Measurements from ENCODE around the gene FSCN2. TPM values are rescaled to one million over a fixed set of nuclear protein-coding genes. Genes with fewer than 3 reads are reported as not detected.

Gene FSCN2
- total RNA-seq, 2 experiments from 2014 or later, result not detected

- CTCF ChIA-PET, result interaction anchor here (1.0 to 1.1 kb wide), 2 partner anchors 32 to 46 kb away, joined by 4 to 7 read pairs; no protein-coding TSS in a partner anchor
- Mint-ChIP-seq H3K4me1 (ENCODE audit: low read depth) (peaks cover 38% of the 10 kb centered on the region), H3K4me3 (peak overlapping the region; percentile 83), H3K36me3 (ENCODE audit: low read depth) (peaks cover 11% of the 10 kb centered on the region), H3K27ac (peak overlapping the region; percentile 50), H3K27me3 (ENCODE audit: low read depth) (no peaks in the 10 kb centered on the region), H3K9me3 (no peaks in the 10 kb centered on the region)
- intact Hi-C loops (cut with micrococcal nuclease), result loop anchor here (2.0 to 5.0 kb wide), 4 partner anchors 49 to 255 kb away; partner anchors contain the start of genes CCDC137, MRPL12 and OXLD1
- DNase-seq, result no peak
Measured at GRCh38 chr17:81551458-81552243, 23.5 kb downstream of the FSCN2 start.

- H3K4me3 Mint-ChIP-seq, result peak within 1 kb of the TSS; percentile 83
- H3K27ac Mint-ChIP-seq, result peak within 1 kb of the TSS; percentile 82
Measured at GRCh38 chr17:81552244-81553017, 24.3 kb downstream of the FSCN2 start, which contains the start of gene FAAP100. FAAP100 (minus strand) TSS chr17:81552353; CDS start chr17:81552330, 23 bp downstream.

GRCh38 chr17:81553018-81553615 is 24.9 kb downstream of the FSCN2 start:
- H3K4me1 Mint-ChIP-seq (ENCODE audit: low read depth), result peaks cover 38% of the 10 kb centered on the region
- DNase-seq, result peak; percentile 84
- intact Hi-C loops (cut with micrococcal nuclease), result loop anchor here (1.0 to 5.0 kb wide), 7 partner anchors 41 to 330 kb away; partner anchors contain the start of genes ACTG1, CCDC137, MRPL12 and OXLD1
- H3K27ac Mint-ChIP-seq, result peak overlapping the region; percentile 82
- CTCF ChIA-PET, result interaction anchor here (0.7 to 1.0 kb wide), 2 partner anchors 9 to 34 kb away, joined by 3 to 7 read pairs; no protein-coding TSS in a partner anchor
- H3K27me3 Mint-ChIP-seq (ENCODE audit: low read depth), result no peaks in the 10 kb centered on the region
- peak overlapping the region; percentile 83 for H3K4me3 Mint-ChIP-seq
- H3K36me3 Mint-ChIP-seq (ENCODE audit: low read depth), result peaks cover 12% of the 10 kb centered on the region
- H3K9me3 Mint-ChIP-seq, result no peaks in the 10 kb centered on the region

More at GRCh38 chr17:81552244-81553017, 24.3 kb downstream of the FSCN2 start, which contains the start of gene FAAP100:
- Mint-ChIP-seq H3K4me1 (ENCODE audit: low read depth) (peaks cover 38% of the 10 kb centered on the region), H3K9me3 (no peaks in the 10 kb centered on the region), H3K27me3 (ENCODE audit: low read depth) (no peaks in the 10 kb centered on the region), H3K36me3 (ENCODE audit: low read depth) (peaks cover 14% of the 10 kb centered on the region)
- CTCF ChIA-PET, result interaction anchor here (0.7 to 1.1 kb wide), 3 partner anchors 8 to 45 kb away, joined by 3 to 7 read pairs (median 4); no protein-coding TSS in a partner anchor
- DNase-seq, result peak; percentile 78
- intact Hi-C loops (cut with micrococcal nuclease), result loop anchor here (1.0 to 5.0 kb wide), 7 partner anchors 40 to 329 kb away; partner anchors contain the start of genes ACTG1, CCDC137, MRPL12 and OXLD1

GRCh38 chr17:81553616-81554181 is 25.5 kb downstream of the FSCN2 start:
- Mint-ChIP-seq H3K4me3 (peak overlapping the region; percentile 83), H3K9me3 (no peaks in the 10 kb centered on the region), H3K27ac (peak overlapping the region; percentile 82), H3K27me3 (ENCODE audit: low read depth) (no peaks in the 10 kb centered on the region), H3K36me3 (ENCODE audit: low read depth) (peaks cover 15% of the 10 kb centered on the region), H3K4me1 (ENCODE audit: low read depth) (peaks cover 38% of the 10 kb centered on the region)
- CTCF ChIA-PET, result interaction anchor here (0.6 kb wide), 1 partner anchor 75 kb away, joined by 4 read pairs; no protein-coding TSS in a partner anchor
- no peak for DNase-seq
- intact Hi-C loops (cut with micrococcal nuclease), result loop anchor here (1.0 to 5.0 kb wide), 7 partner anchors 41 to 330 kb away; partner anchors contain the start of genes ACTG1, CCDC137, MRPL12 and OXLD1

- Mint-ChIP-seq H3K27me3 (ENCODE audit: low read depth) (no peaks in the 10 kb centered on the region), H3K4me3 (no peak overlapping the region), H3K9me3 (no peaks in the 10 kb centered on the region), H3K36me3 (ENCODE audit: low read depth) (peaks cover 12% of the 10 kb centered on the region), H3K27ac (no peak overlapping the region), H3K4me1 (ENCODE audit: low read depth) (peaks cover 22% of the 10 kb centered on the region)
- DNase-seq, result no peak
- intact Hi-C loops (cut with micrococcal nuclease), result no loop called here
- CTCF ChIA-PET, result interaction anchor here (1.7 kb wide), 1 partner anchor 45 kb away, joined by 4 read pairs; no protein-coding TSS in a partner anchor
Measured at GRCh38 chr17:81556175-81556691, 28.1 kb downstream of the FSCN2 start.

GRCh38 chr17:81556863-81557262 is 28.7 kb downstream of the FSCN2 start:
- peaks cover 12% of the 10 kb centered on the region for H3K36me3 Mint-ChIP-seq (ENCODE audit: low read depth)
- DNase-seq, result no peak
- intact Hi-C loops (cut with micrococcal nuclease), result no loop called here
- H3K4me3 Mint-ChIP-seq, result no peak overlapping the region
- no peaks in the 10 kb centered on the region for H3K9me3 Mint-ChIP-seq
- no peak overlapping the region for H3K27ac Mint-ChIP-seq
- CTCF ChIA-PET, result interaction anchor here (1.7 kb wide), 1 partner anchor 44 kb away, joined by 4 read pairs; no protein-coding TSS in a partner anchor
- H3K27me3 Mint-ChIP-seq (ENCODE audit: low read depth), result no peaks in the 10 kb centered on the region
- H3K4me1 Mint-ChIP-seq (ENCODE audit: low read depth), result peaks cover 19% of the 10 kb centered on the region

- DNase-seq, result no peak
- H3K9me3 Mint-ChIP-seq, result no peaks in the 10 kb centered on the region
- H3K27ac Mint-ChIP-seq, result no peak overlapping the region
- intact Hi-C loops (cut with micrococcal nuclease), result no loop called here
- peaks cover 19% of the 10 kb centered on the region for H3K4me1 Mint-ChIP-seq (ENCODE audit: low read depth)
- H3K36me3 Mint-ChIP-seq (ENCODE audit: low read depth), result peaks cover 15% of the 10 kb centered on the region
- no peaks in the 10 kb centered on the region for H3K27me3 Mint-ChIP-seq (ENCODE audit: low read depth)
- CTCF ChIA-PET, result interaction anchor here (1.7 kb wide), 1 partner anchor 43 kb away, joined by 4 read pairs; no protein-coding TSS in a partner anchor
- no peak overlapping the region for H3K4me3 Mint-ChIP-seq
Measured at GRCh38 chr17:81557276-81558114, 29.3 kb downstream of the FSCN2 start.

GRCh38 chr17:81558115-81558468 is 29.9 kb downstream of the FSCN2 start:
- CTCF ChIA-PET, result no interaction called here
- no peak for DNase-seq
- intact Hi-C loops (cut with micrococcal nuclease), result no loop called here
- H3K27ac Mint-ChIP-seq, result no peak overlapping the region
- peaks cover 19% of the 10 kb centered on the region for H3K4me1 Mint-ChIP-seq (ENCODE audit: low read depth)
- no peak overlapping the region for H3K4me3 Mint-ChIP-seq
- H3K27me3 Mint-ChIP-seq (ENCODE audit: low read depth), result no peaks in the 10 kb centered on the region
- peaks cover 18% of the 10 kb centered on the region for H3K36me3 Mint-ChIP-seq (ENCODE audit: low read depth)
- no peaks in the 10 kb centered on the region for H3K9me3 Mint-ChIP-seq

- no peaks in the 10 kb centered on the region for H3K9me3 Mint-ChIP-seq
- no peak overlapping the region for H3K27ac Mint-ChIP-seq
- peaks cover 8% of the 10 kb centered on the region for H3K4me1 Mint-ChIP-seq (ENCODE audit: low read depth)
- intact Hi-C loops (cut with micrococcal nuclease), result no loop called here
- H3K27me3 Mint-ChIP-seq (ENCODE audit: low read depth), result no peaks in the 10 kb centered on the region
- no peak for DNase-seq
- H3K36me3 Mint-ChIP-seq (ENCODE audit: low read depth), result peaks cover 18% of the 10 kb centered on the region
- CTCF ChIA-PET, result no interaction called here
- no peak overlapping the region for H3K4me3 Mint-ChIP-seq
Measured at GRCh38 chr17:81558941-81559806, 31.0 kb downstream of the FSCN2 start.

GRCh38 chr17:81561494-81561885 is 33.3 kb downstream of the FSCN2 start:
- Mint-ChIP-seq H3K9me3 (no peaks in the 10 kb centered on the region), H3K27me3 (ENCODE audit: low read depth) (no peaks in the 10 kb centered on the region), H3K4me3 (no peak overlapping the region), H3K36me3 (ENCODE audit: low read depth) (peaks cover 31% of the 10 kb centered on the region), H3K4me1 (ENCODE audit: low read depth) (peaks cover 4% of the 10 kb centered on the region), H3K27ac (no peak overlapping the region)
- intact Hi-C loops (cut with micrococcal nuclease), result no loop called here
- DNase-seq, result no peak
- CTCF ChIA-PET, result no interaction called here
